ENCODE results near the gene UBN2.
"Not testable (repeated sequence)": the region's sequence is repeated elsewhere in the genome, so short reads cannot be mapped to it uniquely, and the experiment has no call there.

UBN2 gene

GRCh38 chr7:139218173-139218572 is 12.9 kb upstream of the UBN2 start:
- in situ Hi-C loops (cut with MboI; ENCODE audit: low pct_unique_long_range_greater_than_20kb, low sequenced_read_pairs, unreplicated experiment) = no loop called here
- TF ChIP-seq CTCF (IDR thresholded peaks at IDR 0.05; ENCODE audit: extremely low read depth, insufficient read depth, missing control alignments) = no peak
- DNase-seq (ENCODE audit: low spot score) = no peak

GRCh38 chr7:139224219-139224618 is 6.8 kb upstream of the UBN2 start:
- in situ Hi-C loops (cut with MboI; ENCODE audit: low pct_unique_long_range_greater_than_20kb, low sequenced_read_pairs, unreplicated experiment) = no loop called here
- TF ChIP-seq CTCF (IDR thresholded peaks at IDR 0.05; ENCODE audit: extremely low read depth, insufficient read depth, missing control alignments) = no peak
- no peak for DNase-seq (ENCODE audit: low spot score)

- DNase-seq (ENCODE audit: low spot score); in situ Hi-C loops (cut with MboI; ENCODE audit: low pct_unique_long_range_greater_than_20kb, low sequenced_read_pairs, unreplicated experiment): not testable (repeated sequence)
Observed at GRCh38 chr7:139224836-139225235, 6.2 kb upstream of the UBN2 start.

GRCh38 chr7:139225286-139226157 is 5.5 kb upstream of the UBN2 start:
- in situ Hi-C loops (cut with MboI; ENCODE audit: low pct_unique_long_range_greater_than_20kb, low sequenced_read_pairs, unreplicated experiment); DNase-seq (ENCODE audit: low spot score): not testable (repeated sequence)

- in situ Hi-C loops (cut with MboI; ENCODE audit: low pct_unique_long_range_greater_than_20kb, low sequenced_read_pairs, unreplicated experiment); DNase-seq (ENCODE audit: low spot score): not testable (repeated sequence)
Observed at GRCh38 chr7:139226158-139226515, 4.9 kb upstream of the UBN2 start.

GRCh38 chr7:139226988-139227488 is 4.0 kb upstream of the UBN2 start:
- DNase-seq (ENCODE audit: low spot score); in situ Hi-C loops (cut with MboI; ENCODE audit: low pct_unique_long_range_greater_than_20kb, low sequenced_read_pairs, unreplicated experiment): not testable (repeated sequence)

GRCh38 chr7:139230023-139230422 is 1.0 kb upstream of the UBN2 start:
- in situ Hi-C loops (cut with MboI; ENCODE audit: low pct_unique_long_range_greater_than_20kb, low sequenced_read_pairs, unreplicated experiment) = no loop called here
- DNase-seq (ENCODE audit: low spot score) = no peak
- no peak for TF ChIP-seq CTCF (IDR thresholded peaks at IDR 0.05; ENCODE audit: extremely low read depth, insufficient read depth, missing control alignments)

GRCh38 chr7:139230484-139230773 is 608 bp upstream of the UBN2 start:
- in situ Hi-C loops (cut with MboI; ENCODE audit: low pct_unique_long_range_greater_than_20kb, low sequenced_read_pairs, unreplicated experiment) = no loop called here
- no peak for TF ChIP-seq CTCF (IDR thresholded peaks at IDR 0.05; ENCODE audit: extremely low read depth, insufficient read depth, missing control alignments)
- peak; percentile 26 for DNase-seq (ENCODE audit: low spot score)
